ENCODE data around the gene TRAPPC3L.
"Not testable (repeated sequence)": the region's sequence is repeated elsewhere in the genome, so short reads cannot be mapped to it uniquely, and the experiment has no call there.

Gene TRAPPC3L

DNA sequence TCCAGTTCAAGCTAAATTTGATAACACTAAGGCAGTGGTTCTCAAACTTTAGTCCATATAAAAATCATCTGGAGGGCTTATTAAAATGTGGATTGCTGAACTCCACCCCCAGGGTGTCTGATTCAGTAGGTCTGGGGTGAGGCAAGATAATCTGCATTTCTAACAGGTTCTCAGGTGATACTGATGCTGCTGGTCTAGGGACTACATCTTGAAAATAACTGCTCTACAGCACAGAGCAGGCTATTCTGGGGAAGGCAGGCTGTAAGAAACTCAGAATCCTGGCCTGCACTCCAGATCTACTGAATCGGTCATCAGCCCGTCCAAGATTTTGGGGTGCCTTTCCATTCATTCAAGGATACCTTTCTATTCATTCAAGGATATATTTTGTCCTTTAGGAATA, 22.6 kb downstream of the TRAPPC3L start:
- H3K4me3 ChIP-seq (ENCODE audit: low read depth, low read length): no peak overlapping the region
- no peak for DNase-seq (ENCODE audit: low read depth)

DNA sequence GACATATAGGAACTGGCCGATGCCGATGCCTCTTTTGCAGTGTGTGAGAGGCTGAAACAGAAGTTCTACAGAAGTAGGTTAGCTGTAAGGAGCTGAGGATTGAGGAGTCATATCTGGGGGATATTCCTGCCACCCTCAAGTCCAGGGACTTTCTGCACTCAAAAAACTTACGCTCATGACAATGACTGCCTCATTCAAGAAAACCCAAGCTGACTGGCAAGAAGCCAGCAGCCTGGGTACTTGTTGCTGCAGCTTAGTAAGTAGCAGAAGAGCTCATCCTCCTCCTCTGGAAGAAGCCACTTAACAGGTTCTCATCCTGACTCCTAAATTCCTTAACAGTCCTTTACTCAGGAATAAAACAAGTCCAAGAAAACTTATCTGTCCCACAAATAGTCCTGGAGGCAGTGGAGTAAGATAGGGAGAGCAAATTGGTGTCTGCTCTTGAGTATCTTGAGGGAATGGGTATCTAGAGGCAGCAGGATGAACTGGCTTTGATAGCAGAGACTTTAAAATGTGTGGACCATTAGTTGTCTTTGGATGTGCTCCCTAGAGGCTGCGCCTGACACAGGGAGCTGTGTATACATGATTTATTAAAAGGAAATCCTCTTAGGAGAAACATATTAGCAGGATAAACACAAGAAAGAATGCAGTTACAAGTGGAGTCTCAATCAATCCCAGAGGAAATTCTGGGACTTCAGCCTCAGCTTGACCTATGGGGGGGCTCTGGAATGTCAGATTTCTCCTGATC, 26.7 kb downstream of the TRAPPC3L start:
- DNase-seq (ENCODE audit: low read depth): no peak

DNA sequence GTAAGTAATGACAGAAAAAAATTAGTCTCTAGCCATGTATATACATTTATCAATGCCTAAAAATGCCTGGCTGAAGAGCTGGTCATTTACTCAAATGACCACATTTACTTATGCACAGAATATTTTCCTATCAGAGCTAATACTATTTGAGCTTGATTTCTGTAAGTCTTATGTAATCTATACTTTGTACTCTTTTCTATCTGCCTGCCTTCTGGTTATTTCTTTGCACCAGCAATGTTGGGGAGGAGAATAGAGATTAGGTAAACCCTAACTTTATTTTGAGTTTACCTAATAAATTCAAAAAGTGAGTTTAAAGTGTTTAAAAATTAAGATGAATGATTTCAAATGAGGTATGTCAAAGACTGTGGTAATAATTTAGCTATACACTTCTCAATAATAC, 30.3 kb downstream of the TRAPPC3L start:
- no peak overlapping the region for H3K4me3 ChIP-seq (ENCODE audit: low read depth, low read length)
- no peak for DNase-seq (ENCODE audit: low read depth)

More for the DNA sequence above, 26.7 kb downstream of the TRAPPC3L start:
- no peak overlapping the region for H3K4me3 ChIP-seq (ENCODE audit: low read depth, low read length)

DNA sequence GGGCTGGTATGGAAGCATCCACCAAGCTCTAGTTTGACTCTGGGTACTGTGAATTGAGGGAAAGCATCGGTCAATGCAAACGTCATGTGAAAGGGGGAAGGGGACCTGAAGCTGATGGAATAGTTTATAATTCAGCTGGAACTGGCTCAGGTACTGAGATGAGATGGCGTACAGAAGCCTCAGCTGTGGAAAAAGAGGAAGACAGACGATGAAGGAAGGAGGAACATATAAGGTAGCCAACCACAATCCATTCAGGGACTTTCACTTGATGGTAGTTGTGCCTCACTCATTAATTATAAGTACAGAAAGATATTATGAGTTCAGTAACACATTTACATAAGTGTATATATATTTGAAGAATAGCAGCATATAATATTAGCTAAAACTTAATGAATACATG, 31.4 kb downstream of the TRAPPC3L start:
- H3K4me3 ChIP-seq (ENCODE audit: low read depth, low read length): no peak overlapping the region
- DNase-seq (ENCODE audit: low read depth): no peak

DNA sequence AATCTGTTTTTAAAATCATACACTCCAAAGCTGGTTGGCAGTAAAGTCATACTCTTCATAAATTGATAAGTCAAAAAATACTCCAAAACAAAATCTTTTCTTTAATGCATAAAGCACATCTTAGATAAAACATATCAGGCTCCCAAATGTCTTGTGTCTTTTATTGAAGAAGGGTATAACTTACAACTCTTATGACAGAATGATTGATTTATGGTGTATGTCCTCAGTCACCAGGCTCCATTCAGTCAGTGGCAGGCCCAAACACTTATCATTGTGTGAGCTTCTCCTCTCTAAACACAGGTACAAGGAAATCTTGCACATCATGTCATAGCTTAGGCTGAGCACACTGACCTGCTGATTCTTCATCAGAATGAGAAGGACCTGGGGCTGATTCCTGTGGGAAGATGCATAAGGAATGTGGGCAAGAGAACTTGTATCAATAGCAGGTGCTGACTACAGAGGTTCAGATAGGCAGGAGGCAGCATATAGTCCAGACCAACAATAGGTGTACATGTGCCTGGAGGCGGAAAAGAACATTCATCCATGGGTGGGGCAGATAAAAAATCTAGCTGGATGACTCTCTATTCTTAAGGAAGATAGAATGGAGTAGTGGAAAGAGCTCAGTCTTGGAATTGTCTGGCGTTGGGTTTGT, 32.1 kb downstream of the TRAPPC3L start:
- DNase-seq (ENCODE audit: low read depth): no peak
- peak overlapping the region; percentile 52 for H3K4me3 ChIP-seq (ENCODE audit: low read depth, low read length)

DNA sequence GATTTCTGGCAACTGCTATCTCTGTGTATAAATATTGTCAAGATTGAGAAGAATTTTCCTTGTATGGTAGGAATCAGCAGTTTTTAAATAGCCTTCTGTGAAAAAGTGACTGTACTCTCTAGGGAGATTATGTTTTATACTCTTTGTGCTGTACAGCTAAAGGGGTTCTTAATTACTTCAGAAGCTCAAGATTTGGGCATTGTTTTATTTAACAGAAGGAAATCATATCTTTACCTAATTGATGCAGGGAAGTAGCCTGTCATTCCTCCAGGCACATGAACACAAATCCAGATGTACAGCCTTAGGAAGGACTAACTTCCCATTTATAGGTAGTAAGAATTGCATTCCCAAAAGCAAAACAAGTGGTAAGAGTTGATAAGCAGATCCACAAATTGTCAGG, 32.8 kb downstream of the TRAPPC3L start:
- no peak for DNase-seq (ENCODE audit: low read depth)
- H3K4me3 ChIP-seq (ENCODE audit: low read depth, low read length): peak overlapping the region; percentile 52

DNA sequence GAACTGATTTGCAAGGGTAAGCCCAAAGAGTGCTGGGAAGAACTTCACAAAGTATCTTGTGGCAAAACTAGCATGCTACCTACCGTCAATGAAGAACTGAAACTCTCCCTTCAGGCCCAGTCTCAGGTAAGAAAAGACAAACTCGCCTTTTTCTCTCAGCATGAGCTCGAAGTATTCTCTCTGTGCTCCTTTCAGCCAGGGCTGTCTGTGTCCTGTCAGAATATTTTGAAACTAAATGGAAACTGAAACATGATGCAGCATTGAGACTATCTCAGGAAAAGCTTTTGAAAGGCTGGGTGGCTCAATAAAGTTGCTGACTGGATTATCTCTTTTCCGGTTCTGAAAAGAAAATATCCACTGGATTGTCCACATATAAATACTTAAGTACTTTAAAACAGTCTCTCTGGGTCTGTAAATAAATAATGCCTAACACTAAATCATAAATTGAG, 33.3 kb downstream of the TRAPPC3L start:
- H3K4me3 ChIP-seq (ENCODE audit: low read depth, low read length): peak overlapping the region; percentile 52
- no peak for DNase-seq (ENCODE audit: low read depth)

DNA sequence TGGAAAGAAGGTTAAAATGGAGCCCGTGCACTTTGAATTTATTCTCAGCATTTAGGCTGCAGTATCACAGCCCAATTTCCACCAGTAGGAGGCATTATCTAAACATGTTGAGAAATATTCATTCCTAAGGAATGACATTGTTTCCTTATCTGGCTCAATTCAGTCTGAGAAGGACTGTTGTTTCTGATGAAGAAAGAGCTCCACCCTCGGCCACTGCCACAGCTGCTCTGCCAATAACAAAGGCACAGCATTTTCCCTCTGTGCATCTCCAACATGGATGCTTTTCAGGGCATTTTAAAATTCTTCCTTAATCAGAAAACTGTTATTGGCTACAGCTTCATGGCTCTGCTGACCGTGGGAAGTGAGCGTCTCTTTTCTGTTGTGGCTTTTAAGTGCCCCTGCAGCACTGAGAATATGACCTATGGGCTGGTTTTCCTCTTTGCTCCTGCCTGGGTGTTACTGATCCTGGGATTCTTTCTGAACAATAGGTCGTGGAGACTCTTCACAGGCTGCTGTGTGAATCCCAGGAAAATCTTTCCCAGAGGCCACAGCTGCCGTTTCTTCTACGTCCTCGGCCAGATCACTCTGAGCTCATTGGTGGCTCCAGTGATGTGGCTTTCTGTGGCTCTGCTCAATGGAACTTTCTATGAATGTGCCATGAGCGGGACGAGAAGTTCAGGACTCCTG, 33.9 kb downstream of the TRAPPC3L start, which contains the start of gene CALHM5:
Gene CALHM5, plus strand, starts transcription at position 216 of the 687 bp plus-strand sequence. Its CDS starts 58 bp downstream, at position 274.
- H3K4me3 ChIP-seq (ENCODE audit: low read depth, low read length): peak within 1 kb of the TSS; percentile 52
- peak; percentile 71 for DNase-seq (ENCODE audit: low read depth)

DNA sequence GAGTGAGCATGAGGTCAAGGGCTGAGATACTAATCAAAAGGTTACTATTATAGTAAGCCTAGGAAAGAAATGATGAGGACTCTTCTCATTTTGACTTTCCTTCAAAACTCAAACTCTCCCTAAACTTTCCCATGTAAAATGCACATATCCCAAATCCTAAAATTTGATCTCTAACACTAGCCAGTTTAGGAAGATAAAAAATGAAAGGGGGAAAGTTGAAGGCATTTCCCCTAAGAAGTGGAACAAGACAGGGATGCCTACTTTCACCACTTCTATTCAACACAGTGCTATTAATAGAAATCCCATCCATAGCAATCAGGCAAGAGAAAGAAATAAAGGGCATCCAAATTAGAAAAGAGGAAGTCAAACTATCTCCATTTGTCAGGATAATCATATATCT, 37.0 kb downstream of the TRAPPC3L start:
- no peak overlapping the region for H3K4me3 ChIP-seq (ENCODE audit: low read depth, low read length)

DNA sequence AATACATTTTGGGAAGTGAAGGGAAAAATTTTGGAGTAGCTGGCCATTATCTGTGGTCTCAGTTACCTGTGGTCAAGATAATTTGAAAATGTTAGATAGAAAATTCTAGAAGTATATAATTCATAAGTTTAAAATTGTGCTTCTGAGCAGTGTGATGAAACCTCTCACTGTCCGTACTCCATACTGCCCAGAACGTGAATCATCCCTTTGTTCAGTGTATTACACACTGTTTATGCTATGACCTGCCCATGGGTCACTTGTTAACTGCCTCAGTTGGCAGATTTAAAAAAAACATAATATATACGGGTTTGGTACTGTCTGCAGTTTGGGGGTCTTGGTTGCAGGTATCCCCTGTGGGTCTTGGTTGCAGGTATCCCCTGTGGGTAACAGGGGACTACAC, 38.2 kb downstream of the TRAPPC3L start:
- no peak for DNase-seq (ENCODE audit: low read depth)
- H3K4me3 ChIP-seq (ENCODE audit: low read depth, low read length): no peak overlapping the region

More for the DNA sequence above, 37.0 kb downstream of the TRAPPC3L start:
- no peak for DNase-seq (ENCODE audit: low read depth)

DNA sequence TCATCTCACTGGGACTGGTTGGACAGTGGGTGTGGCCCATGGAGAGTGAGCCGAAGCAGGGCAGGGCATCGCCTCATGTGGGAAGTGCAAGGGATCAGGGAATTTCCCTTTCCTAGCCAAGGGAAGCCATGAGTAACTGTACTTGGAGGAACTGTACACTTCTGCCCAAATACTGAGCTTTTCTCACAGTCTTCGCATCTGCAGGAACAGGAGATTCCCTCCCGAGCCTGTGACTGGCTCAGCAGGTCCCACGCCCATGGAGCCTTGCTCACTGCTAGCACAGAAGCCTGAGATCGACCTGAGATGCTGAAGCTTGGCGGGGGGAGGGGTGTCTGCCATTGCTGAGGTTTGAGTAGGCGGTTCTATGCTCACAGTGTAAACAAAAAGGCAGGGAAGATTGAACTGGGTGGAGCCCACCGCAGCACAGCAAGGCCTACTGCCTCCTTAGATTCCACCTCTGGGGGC, 44.5 kb downstream of the TRAPPC3L start:
- H3K4me3 ChIP-seq (ENCODE audit: low read depth, low read length): no peak overlapping the region
- no peak for DNase-seq (ENCODE audit: low read depth)

DNA sequence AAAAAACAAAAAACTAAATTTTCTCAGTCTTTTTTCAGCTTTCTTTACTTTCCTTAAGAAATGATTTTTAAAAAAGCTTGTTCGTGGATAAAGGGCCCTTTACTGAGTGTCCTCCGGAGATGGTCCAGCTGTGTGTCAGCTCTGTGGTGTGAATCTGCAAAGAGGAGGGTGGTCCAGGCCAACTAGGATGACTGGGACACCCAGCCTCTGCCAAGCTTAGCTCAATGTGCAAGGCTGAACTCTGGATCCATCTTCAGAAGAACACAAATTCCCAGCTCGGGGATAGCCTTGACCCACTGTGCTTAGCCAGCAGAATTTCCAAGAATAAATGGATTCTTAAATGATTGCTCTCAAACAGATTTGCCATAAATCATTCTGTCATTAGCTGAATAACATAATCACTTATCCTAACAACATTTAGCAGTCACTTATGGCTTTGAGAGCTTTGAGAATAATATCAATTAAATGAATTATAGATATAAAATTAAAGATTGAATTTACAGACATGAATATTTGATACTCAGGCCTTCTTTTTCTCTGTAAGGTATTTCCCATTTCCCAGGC, 48.3 kb downstream of the TRAPPC3L start:
- DNase-seq (ENCODE audit: low read depth): no peak
- H3K4me3 ChIP-seq (ENCODE audit: low read depth, low read length): no peak overlapping the region

DNA sequence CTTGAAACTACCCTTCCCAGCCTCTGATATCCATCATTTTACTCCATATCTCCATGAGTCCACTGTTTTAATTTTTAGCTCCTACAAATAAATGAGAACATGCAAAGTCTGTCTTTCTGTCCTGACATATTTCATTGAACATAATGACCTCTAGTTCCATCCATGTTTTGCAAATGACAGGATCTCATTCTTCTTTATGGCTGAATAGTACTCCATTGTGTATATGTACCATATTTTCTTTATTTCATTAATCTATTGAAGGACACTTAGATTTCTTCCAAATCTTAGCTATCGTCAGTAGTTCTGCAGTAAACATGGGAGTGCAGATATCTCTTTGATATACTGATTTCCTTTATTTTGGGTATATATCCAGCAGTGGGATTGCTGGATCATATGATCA, 50.3 kb downstream of the TRAPPC3L start:
- not testable (repeated sequence) for DNase-seq (ENCODE audit: low read depth); H3K4me3 ChIP-seq (ENCODE audit: low read depth, low read length)

DNA sequence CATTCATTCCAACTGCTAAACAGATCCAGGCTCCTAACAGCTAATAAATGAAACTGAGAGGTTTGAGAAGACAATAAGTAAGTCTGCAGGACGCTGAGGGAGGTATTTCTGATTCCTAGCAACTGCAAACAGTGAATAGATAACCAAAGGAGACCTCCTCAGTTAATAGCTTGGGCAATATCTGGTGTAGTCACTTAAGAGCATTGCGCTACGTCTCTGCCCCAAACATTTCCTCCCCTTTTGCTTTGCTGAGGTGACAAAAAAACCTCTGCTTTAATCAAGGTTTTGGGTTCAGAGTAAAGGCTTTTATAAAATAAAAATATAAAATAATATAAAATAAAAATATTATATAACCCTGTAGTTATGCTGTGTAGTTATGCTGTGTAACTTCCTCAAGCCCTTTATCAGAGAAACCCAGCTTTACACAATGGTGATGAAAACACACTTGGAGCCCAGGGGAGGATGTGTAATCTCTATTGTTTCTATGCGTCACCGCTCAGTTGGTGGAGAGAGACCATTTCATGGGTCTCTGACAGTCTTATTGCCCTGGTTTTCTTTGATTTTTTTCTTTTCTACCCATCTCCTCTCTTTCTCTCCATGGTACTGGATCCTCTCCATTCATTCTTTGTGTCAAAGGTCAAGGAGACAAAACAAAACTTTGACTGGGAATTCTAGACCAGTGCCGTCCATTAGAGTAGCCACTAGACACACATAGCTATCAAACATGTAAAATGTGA, 53.0 kb downstream of the TRAPPC3L start:
- no peak overlapping the region for H3K4me3 ChIP-seq (ENCODE audit: low read depth, low read length)
- DNase-seq (ENCODE audit: low read depth): no peak

DNA sequence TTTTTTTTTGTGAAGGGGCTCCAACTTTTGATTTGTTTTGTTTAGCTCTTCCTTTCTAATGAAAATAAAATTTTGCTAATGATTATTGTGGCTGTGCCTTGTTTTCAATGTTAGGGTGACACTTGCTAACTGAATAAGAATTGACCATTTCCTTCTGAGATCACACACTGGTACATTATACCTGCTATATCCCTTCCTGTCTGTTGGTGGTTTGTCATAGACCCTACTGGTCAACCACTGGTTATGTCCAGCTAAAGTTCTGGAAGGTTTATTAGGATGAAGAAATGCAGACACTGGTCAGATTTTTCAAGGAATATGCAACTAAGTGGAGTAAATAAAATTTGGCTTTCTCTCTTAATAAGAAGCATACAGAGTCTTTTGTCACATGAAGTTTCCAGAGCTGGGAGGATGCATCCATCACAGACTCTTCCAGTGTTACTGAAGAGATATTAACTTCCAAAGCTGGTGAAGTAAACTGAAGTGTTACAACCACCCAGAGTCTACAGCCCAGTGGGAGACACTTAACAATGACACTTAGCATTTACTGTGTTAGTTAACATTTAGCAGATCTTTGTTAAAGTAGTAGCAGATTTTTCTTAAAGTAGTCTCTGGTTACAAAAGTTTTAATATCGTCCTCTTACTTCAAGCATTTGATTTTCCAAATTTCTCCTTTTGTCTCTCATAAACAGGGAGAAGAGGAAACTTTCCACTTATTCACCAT, 53.7 kb downstream of the TRAPPC3L start:
- H3K4me3 ChIP-seq (ENCODE audit: low read depth, low read length): no peak overlapping the region
- DNase-seq (ENCODE audit: low read depth): no peak

DNA sequence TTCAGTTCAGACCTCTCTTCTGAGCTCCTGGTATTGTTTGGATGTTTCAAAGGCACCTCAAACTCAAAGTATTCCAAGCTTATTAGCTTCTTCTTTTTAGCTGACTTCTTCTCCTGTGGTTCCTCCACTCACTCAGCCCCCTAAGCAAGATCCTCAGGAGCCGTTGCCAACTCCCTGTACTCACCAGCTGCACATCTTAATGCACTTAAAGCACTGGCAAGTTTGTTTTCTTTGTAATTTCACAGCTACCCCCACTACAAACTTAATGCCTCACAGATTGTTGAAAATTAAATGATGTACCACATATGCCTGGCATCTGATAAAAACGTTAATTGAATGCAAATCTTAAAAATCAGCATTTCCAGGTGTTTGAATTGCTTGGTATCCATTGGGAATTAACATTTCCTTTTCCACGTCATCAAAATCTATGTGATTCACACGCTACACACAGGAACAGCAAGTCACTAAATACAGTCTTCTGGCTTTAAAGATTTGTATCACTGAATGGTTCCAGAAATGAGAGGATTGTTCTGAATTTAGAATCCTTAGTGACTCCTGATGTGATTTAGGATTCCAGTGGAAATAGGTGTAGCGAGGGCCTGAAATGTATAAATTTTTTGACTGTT, 59.8 kb downstream of the TRAPPC3L start:
- no peak for DNase-seq (ENCODE audit: low read depth)

DNA sequence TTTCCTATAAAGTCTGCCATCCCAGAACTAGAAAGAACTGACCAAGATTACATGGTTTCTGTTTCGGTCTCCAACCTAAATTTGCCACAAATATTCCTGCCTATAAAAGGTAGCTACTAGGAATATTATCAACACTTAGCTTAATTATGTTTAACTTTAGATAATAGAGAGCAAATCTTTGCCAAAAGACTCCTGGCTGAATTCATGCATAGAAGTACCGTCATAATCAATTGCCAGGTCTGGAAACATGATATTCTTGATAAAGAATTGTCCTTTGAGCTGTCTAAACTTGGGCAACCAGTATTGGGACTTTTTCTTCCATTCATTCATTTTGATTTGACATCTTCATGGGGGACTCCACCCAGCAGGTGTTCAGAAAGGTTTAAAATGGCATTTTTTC, 61.9 kb downstream of the TRAPPC3L start:
- no peak for DNase-seq (ENCODE audit: low read depth)

More for the DNA sequence above, 59.8 kb downstream of the TRAPPC3L start:
- no peak overlapping the region for H3K4me3 ChIP-seq (ENCODE audit: low read depth, low read length)

DNA sequence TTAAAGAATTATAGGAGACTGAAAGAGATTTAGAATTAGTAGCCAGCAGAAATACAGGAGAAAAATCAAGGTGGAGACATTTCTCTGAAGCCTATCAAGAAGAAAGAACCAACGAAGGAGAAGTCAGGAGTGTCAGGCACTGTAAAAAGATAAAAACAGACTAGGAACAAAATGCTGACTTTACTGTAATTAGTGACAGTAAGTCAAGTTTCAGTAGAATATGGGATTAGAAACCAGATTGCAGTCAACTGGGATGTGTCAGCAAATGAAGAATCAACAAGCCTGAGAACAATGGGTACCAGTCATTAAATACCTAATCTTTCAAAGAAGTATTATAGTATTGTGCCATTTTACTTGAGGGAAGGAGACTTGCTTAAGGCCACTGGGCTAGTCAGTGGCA, 62.7 kb downstream of the TRAPPC3L start:
- H3K4me3 ChIP-seq (ENCODE audit: low read depth, low read length): no peak overlapping the region
- no peak for DNase-seq (ENCODE audit: low read depth)

More for the DNA sequence above, 61.9 kb downstream of the TRAPPC3L start:
- H3K4me3 ChIP-seq (ENCODE audit: low read depth, low read length): no peak overlapping the region
